Kidney (tissue), 14 donors: ENCODE results near the gene BACH2. TPM values are rescaled to one million over a fixed set of nuclear protein-coding genes. Genes with fewer than 3 reads are reported as not detected.
"Not testable (repeated sequence)": the region's sequence is repeated elsewhere in the genome, so short reads cannot be mapped to it uniquely, and the experiment has no call there.

Source experiments
- DNase-seq, 5 donors: peaks; one replicate each; pipeline ENCODE4 v3.0.0-alpha.2; 2013 to 2020
- FAIRE-seq: peaks from 2 replicates; lab custom pipeline; 2012; peaks lifted over from hg19 to GRCh38; lab: Jason Lieb, UNC
- H3K27ac ChIP-seq, 2 donors: one replicate each; pipeline ENCODE4 v1.7.0; 2013; ENCODE audit warnings: low read depth in 2 of 2, low read length in 2 of 2, inconsistent platforms in 1 of 2
- H3K27me3 ChIP-seq: one replicate; pipeline ENCODE4 v1.7.1; 2013; ENCODE audit warnings: low read length, inconsistent platforms; ENCODE audit not compliant: control insufficient read depth, insufficient read depth
- H3K36me3 ChIP-seq, 3 donors: one replicate each; pipeline versions ENCODE4 v1.7.0 to v1.7.1; 2013; ENCODE audit warnings: low read length in 3 of 3, control low read depth in 1 of 3, inconsistent platforms in 1 of 3; ENCODE audit not compliant: insufficient read depth in 3 of 3, control insufficient read depth in 2 of 3
- H3K4me1 ChIP-seq, 3 donors: one replicate each; pipeline versions ENCODE4 v1.7.0 to v1.7.1; 2013; ENCODE audit warnings: low read length in 3 of 3, inconsistent platforms in 1 of 3, low read depth in 1 of 3; ENCODE audit not compliant: control insufficient read depth in 2 of 3, insufficient read depth in 2 of 3
- H3K4me3 ChIP-seq, 3 donors: one replicate each; pipeline versions ENCODE4 v1.7.0 to v1.8.1; 2013; ENCODE audit warnings: low read length in 3 of 3, control low read depth in 1 of 3, inconsistent platforms in 1 of 3
- H3K9ac ChIP-seq, 3 donors: one replicate each; pipeline versions ENCODE4 v1.7.0 to v1.7.1; 2013; ENCODE audit warnings: low read length in 3 of 3, control low read depth in 1 of 3, inconsistent platforms in 1 of 3
- H3K9me3 ChIP-seq, 3 donors: one replicate each; pipeline versions ENCODE4 v1.7.0 to v1.7.1; 2013; ENCODE audit warnings: low read length in 3 of 3, control low read depth in 1 of 3, inconsistent platforms in 1 of 3; ENCODE audit not compliant: control insufficient read depth in 2 of 3, insufficient read depth in 1 of 3
- CTCF ChIP-seq: IDR thresholded peaks from 3 replicates; pipeline ENCODE4 v1.5.1; 2012; ENCODE audit warnings: mild to moderate bottlenecking, moderate library complexity, borderline replicate concordance; ENCODE audit not compliant: insufficient read depth; ENCODE audit errors: extremely low read depth
- intact Hi-C: fragments of 100-400 bp; cut with DNase I; formaldehyde crosslinking; loops from one replicate; pipeline ENCODE4 v1.11.1; 2022
- polyA plus RNA-seq: library from polyadenylated mRNA; stranded (reverse); fragments of 350-450 nt; fragmentation: Illumina TruSeq; extraction: RNeasy Lipid Tissue Mini Kit (QIAGEN cat#74804); gene quantifications from one replicate; pipeline ENCODE4 v1.2.3, GENCODE V29; 2014; ENCODE audit warnings: low read depth, low replicate concordance; ENCODE audit not compliant: insufficient read depth
- total RNA-seq: library from RNA; stranded (reverse); fragmentation: NEBNext Ultra II Directional; extraction: Animal tissue kit (Norgen Biotek cat#: 25700); gene quantifications from one replicate; pipeline ENCODE4 v1.2.1, GENCODE V29; 2021
- donor health status: control.
- donor health status: control.
- donor health status: control.
- donor health status: control.
- donor health status: control.
- donor health status: DM: yes; HTN: yes; CAD: no.
- donor health status: Normal renal cell carcinoma (clear cell type).

BACH2 gene
- total and polyA plus RNA-seq, 2 donors from 2014 or later: 0.32 to 6.9 TPM

GRCh38 chr6:90066697-90067096, 229.9 kb downstream of the BACH2 start:
- Histone ChIP-seq H3K27me3 (no peaks in the 10 kb centered on the region), H3K4me3 (no peak overlapping the region), H3K9me3 (no peaks in the 10 kb centered on the region), H3K9ac (no peak overlapping the region), H3K27ac (no peak overlapping the region), H3K36me3 (no peaks in the 10 kb centered on the region), H3K4me1 (no peaks in the 10 kb centered on the region)
- intact Hi-C loops: no loop called here
- DNase-seq (no peak), FAIRE-seq (no peak)
- no peak for TF ChIP-seq CTCF

- DNase-seq: no peak
- no peak overlapping the region for H3K9ac ChIP-seq
- H3K27me3 ChIP-seq: no peaks in the 10 kb centered on the region
- no peaks in the 10 kb centered on the region for H3K4me1 ChIP-seq
- TF ChIP-seq CTCF: no peak
- no peak overlapping the region for H3K27ac ChIP-seq
- no peak for FAIRE-seq
- H3K4me3 ChIP-seq: no peak overlapping the region
- H3K9me3 ChIP-seq: no peaks in the 10 kb centered on the region
- no peaks in the 10 kb centered on the region for H3K36me3 ChIP-seq
- intact Hi-C loops: no loop called here
These were observed 231.5 kb downstream of the BACH2 start for GRCh38 chr6:90065173-90065572.

GRCh38 chr6:90062667-90063066, 234.0 kb downstream of the BACH2 start:
- no peak for TF ChIP-seq CTCF
- Histone ChIP-seq H3K4me3 (no peak overlapping the region), H3K9me3 (no peaks in the 10 kb centered on the region), H3K4me1 (no peaks in the 10 kb centered on the region), H3K27me3 (no peaks in the 10 kb centered on the region), H3K27ac (no peak overlapping the region), H3K36me3 (no peaks in the 10 kb centered on the region), H3K9ac (no peak overlapping the region)
- FAIRE-seq: no peak
- DNase-seq: no peak
- intact Hi-C loops: no loop called here

GRCh38 chr6:90062051-90062450, 234.6 kb downstream of the BACH2 start:
- FAIRE-seq: no peak
- intact Hi-C loops: no loop called here

GRCh38 chr6:90059178-90059577, 237.5 kb downstream of the BACH2 start:
- H3K9me3 ChIP-seq, FAIRE-seq, H3K27me3 ChIP-seq, H3K27ac ChIP-seq, intact Hi-C loops, H3K4me3 ChIP-seq, H3K9ac ChIP-seq, H3K36me3 ChIP-seq, H3K4me1 ChIP-seq, DNase-seq: not testable (repeated sequence)

More at GRCh38 chr6:90062051-90062450, 234.6 kb downstream of the BACH2 start:
- Histone ChIP-seq H3K4me3 (no peak overlapping the region), H3K9ac (no peak overlapping the region), H3K27me3 (no peaks in the 10 kb centered on the region), H3K4me1 (no peaks in the 10 kb centered on the region), H3K36me3 (no peaks in the 10 kb centered on the region), H3K9me3 (no peaks in the 10 kb centered on the region), H3K27ac (no peak overlapping the region)
- DNase-seq: no peak
- TF ChIP-seq CTCF: no peak

- H3K4me1 ChIP-seq, H3K27me3 ChIP-seq, intact Hi-C loops, H3K27ac ChIP-seq, H3K4me3 ChIP-seq, FAIRE-seq, DNase-seq, H3K9ac ChIP-seq, H3K9me3 ChIP-seq, H3K36me3 ChIP-seq: not testable (repeated sequence)
These were observed 240.7 kb downstream of the BACH2 start for GRCh38 chr6:90055924-90056323.
